Nephron progenitor cell (in vitro differentiated cells): ENCODE measurements around the gene PTPRCAP.
A peak's percentile ranks its signal among the peaks of the same experiment; 100 is the strongest.

Source experiments
- DNase-seq: peaks from one replicate; pipeline ENCODE4 v3.0.0; 2021
- H3K27ac Mint-ChIP-seq: 2 replicates; pipeline ENCODE4 v1.8.0; 2021; ENCODE audit warnings: mild to moderate bottlenecking, moderate library complexity, mixed read lengths
- H3K27me3 Mint-ChIP-seq: 2 replicates; pipeline ENCODE4 v1.8.0; 2021; ENCODE audit warnings: mild to moderate bottlenecking, low read depth, mixed read lengths; ENCODE audit not compliant: poor library complexity
- H3K36me3 Mint-ChIP-seq: 2 replicates; pipeline ENCODE4 v1.8.0; 2021; ENCODE audit warnings: low read depth, mixed read lengths
- H3K4me1 Mint-ChIP-seq: 2 replicates; pipeline ENCODE4 v1.8.0; 2021; ENCODE audit warnings: mixed read lengths
- H3K4me3 Mint-ChIP-seq: 2 replicates; pipeline ENCODE4 v1.8.0; 2021; ENCODE audit warnings: mild to moderate bottlenecking, moderate library complexity, mixed read lengths
- H3K9me3 Mint-ChIP-seq: 2 replicates; pipeline ENCODE4 v1.8.0; 2021; ENCODE audit warnings: mild to moderate bottlenecking, moderate library complexity, mixed read lengths
- TF ChIP-seq, protein P1 (sequence below): fragments of 200-600 bp; sonication (generic); IDR thresholded peaks from 2 replicates; pipeline ENCODE4 v1.5.0; 2021; ENCODE audit warnings: antibody characterized with exemption

PTPRCAP gene

DNA sequence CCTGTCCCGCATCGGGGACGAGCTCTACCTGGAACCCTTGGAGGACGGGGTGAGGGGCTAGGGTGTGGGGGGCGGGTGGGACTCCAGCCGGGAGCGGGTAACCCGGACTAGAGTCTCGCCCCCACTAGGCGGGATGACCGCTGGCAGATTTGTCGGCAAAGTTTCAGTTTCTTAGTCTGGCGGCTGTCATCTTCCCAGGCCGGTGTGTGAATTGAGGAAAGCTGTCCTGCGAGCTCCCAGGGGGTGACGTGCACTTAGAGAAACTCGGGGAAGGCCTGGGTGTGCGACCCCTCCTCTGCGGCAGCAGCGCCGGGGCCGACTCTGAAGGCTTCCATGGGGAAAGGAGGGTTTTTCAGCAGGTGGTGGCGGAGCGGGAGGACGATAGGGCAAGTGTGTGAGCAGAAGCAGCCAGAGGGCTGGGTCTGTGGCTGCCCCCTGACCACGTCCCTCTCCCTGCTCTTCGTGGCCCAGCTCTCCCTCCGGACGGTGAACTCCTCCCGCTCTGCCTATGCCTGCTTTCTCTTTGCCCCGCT is 45.2 kb downstream of the PTPRCAP start:
- peaks cover 13% of the 10 kb centered on the region for H3K36me3 Mint-ChIP-seq
- DNase-seq: peak; percentile 30
- no peaks in the 10 kb centered on the region for H3K9me3 Mint-ChIP-seq
- peak overlapping the region; percentile 86 for H3K4me3 Mint-ChIP-seq
- no peak overlapping the region for H3K27ac Mint-ChIP-seq
- peaks cover 54% of the 10 kb centered on the region for H3K4me1 Mint-ChIP-seq
- TF ChIP-seq, protein P1, sequence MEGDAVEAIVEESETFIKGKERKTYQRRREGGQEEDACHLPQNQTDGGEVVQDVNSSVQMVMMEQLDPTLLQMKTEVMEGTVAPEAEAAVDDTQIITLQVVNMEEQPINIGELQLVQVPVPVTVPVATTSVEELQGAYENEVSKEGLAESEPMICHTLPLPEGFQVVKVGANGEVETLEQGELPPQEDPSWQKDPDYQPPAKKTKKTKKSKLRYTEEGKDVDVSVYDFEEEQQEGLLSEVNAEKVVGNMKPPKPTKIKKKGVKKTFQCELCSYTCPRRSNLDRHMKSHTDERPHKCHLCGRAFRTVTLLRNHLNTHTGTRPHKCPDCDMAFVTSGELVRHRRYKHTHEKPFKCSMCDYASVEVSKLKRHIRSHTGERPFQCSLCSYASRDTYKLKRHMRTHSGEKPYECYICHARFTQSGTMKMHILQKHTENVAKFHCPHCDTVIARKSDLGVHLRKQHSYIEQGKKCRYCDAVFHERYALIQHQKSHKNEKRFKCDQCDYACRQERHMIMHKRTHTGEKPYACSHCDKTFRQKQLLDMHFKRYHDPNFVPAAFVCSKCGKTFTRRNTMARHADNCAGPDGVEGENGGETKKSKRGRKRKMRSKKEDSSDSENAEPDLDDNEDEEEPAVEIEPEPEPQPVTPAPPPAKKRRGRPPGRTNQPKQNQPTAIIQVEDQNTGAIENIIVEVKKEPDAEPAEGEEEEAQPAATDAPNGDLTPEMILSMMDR: no peak
- H3K27me3 Mint-ChIP-seq: peaks cover 4% of the 10 kb centered on the region

- Mint-ChIP-seq H3K9me3 (no peaks in the 10 kb centered on the region), H3K4me1 (peaks cover 52% of the 10 kb centered on the region), H3K27ac (peak within 1 kb of the TSS; percentile 96), H3K27me3 (peaks cover 4% of the 10 kb centered on the region), H3K36me3 (peaks cover 9% of the 10 kb centered on the region), H3K4me3 (peak within 1 kb of the TSS; percentile 86)
- TF ChIP-seq, protein P1: no peak
- DNase-seq: peak; percentile 96
Measured at GRCh38 chr11:67391304-67392182, 45.9 kb downstream of the PTPRCAP start, which contains the start of gene RAD9A. TSS of gene RAD9A (plus strand) at chr11:67391986. CDS start at chr11:67392045, 59 bp downstream.

GRCh38 chr11:67390947-67391303 is 46.6 kb downstream of the PTPRCAP start:
- TF ChIP-seq, protein P1: no peak
- H3K36me3 Mint-ChIP-seq: peaks cover 5% of the 10 kb centered on the region
- no peaks in the 10 kb centered on the region for H3K9me3 Mint-ChIP-seq
- peaks cover 6% of the 10 kb centered on the region for H3K27me3 Mint-ChIP-seq
- no peak for DNase-seq
- H3K27ac Mint-ChIP-seq: peak overlapping the region; percentile 96
- peaks cover 47% of the 10 kb centered on the region for H3K4me1 Mint-ChIP-seq
- H3K4me3 Mint-ChIP-seq: peak overlapping the region; percentile 86

GRCh38 chr11:67389477-67389876 is 48.0 kb downstream of the PTPRCAP start:
- peaks cover 5% of the 10 kb centered on the region for H3K36me3 Mint-ChIP-seq
- DNase-seq: peak; percentile 74

DNA sequence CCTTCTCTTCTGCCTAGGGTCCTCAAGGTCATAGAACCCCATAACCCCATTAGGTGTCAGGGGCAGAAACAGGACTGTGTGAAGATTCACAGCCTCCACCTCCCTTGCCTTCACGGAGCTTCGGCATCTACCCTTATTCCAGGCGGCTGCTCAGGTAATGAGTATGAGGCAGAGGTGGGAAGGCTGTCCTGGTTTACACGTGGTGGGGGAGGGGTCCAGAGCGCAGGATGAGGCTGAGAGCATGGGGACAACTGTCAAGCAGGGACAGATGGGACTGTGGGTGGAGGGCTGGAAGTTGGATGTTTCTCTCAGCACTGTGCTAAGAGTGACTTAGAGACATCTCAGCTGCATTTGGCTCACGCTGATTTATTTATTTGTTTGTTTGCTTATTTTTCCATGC is 50.0 kb downstream of the PTPRCAP start:
- Mint-ChIP-seq H3K4me1 (peaks cover 39% of the 10 kb centered on the region), H3K27me3 (peaks cover 23% of the 10 kb centered on the region), H3K9me3 (no peaks in the 10 kb centered on the region), H3K4me3 (no peak overlapping the region), H3K27ac (no peak overlapping the region), H3K36me3 (no peaks in the 10 kb centered on the region)
- TF ChIP-seq, protein P1: no peak
- no peak for DNase-seq

More at GRCh38 chr11:67389477-67389876, 48.0 kb downstream of the PTPRCAP start:
- Mint-ChIP-seq H3K4me1 (peaks cover 47% of the 10 kb centered on the region), H3K27ac (peak overlapping the region; percentile 79), H3K27me3 (peaks cover 21% of the 10 kb centered on the region), H3K4me3 (peak overlapping the region; percentile 77), H3K9me3 (no peaks in the 10 kb centered on the region)
- TF ChIP-seq, protein P1: peak; percentile 60
